H9 (cell line): ENCODE data around the gene GBA2. TPM values are rescaled to one million over a fixed set of nuclear protein-coding genes. Genes with fewer than 3 reads are reported as not detected.

ENCODE experiments used
- DNase-seq: peaks from one replicate; pipeline ENCODE4 v3.0.0-alpha.2; 2017
- H2AFZ ChIP-seq: one replicate; pipeline ENCODE4 v1.6.1; 2013; ENCODE audit warnings: mild to moderate bottlenecking, low read length, control low read depth, moderate library complexity
- H2AK5ac ChIP-seq: 2 replicates; pipeline ENCODE4 v1.6.1; 2013; ENCODE audit warnings: low read length, control low read depth, mixed read lengths; ENCODE audit not compliant: insufficient read length
- H2BK120ac ChIP-seq: one replicate; pipeline ENCODE4 v1.6.1; 2013; ENCODE audit warnings: low read depth, mild to moderate bottlenecking, low read length, control low read depth, inconsistent platforms; ENCODE audit not compliant: poor library complexity, severe bottlenecking
- H2BK12ac ChIP-seq: 2 replicates; pipeline ENCODE4 v1.6.1; 2013; ENCODE audit warnings: low read length, control low read depth, mixed read lengths, low read depth; ENCODE audit not compliant: insufficient read length
- H2BK15ac ChIP-seq: 2 replicates; pipeline ENCODE4 v1.6.1; 2013; ENCODE audit warnings: low read depth, low read length, control low read depth
- H2BK20ac ChIP-seq: one replicate; pipeline ENCODE4 v1.6.1; 2013; ENCODE audit warnings: low read depth, mild to moderate bottlenecking, low read length, control low read depth, inconsistent platforms; ENCODE audit not compliant: poor library complexity, severe bottlenecking
- H2BK5ac ChIP-seq: 2 replicates; pipeline ENCODE4 v1.6.1; 2013; ENCODE audit warnings: low read length, control low read depth, mixed read lengths; ENCODE audit not compliant: insufficient read length
- H3K14ac ChIP-seq: 2 replicates; pipeline ENCODE4 v1.6.1; 2013; ENCODE audit warnings: low read length, control low read depth; ENCODE audit not compliant: insufficient read depth
- H3K18ac ChIP-seq: 2 replicates; pipeline ENCODE4 v1.6.1; 2013; ENCODE audit warnings: low read depth, mild to moderate bottlenecking, mixed read lengths, low read length, control low read depth; ENCODE audit not compliant: insufficient read length
- H3K23ac ChIP-seq: 2 replicates; pipeline ENCODE4 v1.6.1; 2013; ENCODE audit warnings: low read length, control low read depth, mixed read lengths, low read depth; ENCODE audit not compliant: insufficient read length
- H3K23me2 ChIP-seq: 2 replicates; pipeline ENCODE4 v1.6.1; 2013; ENCODE audit warnings: low read depth, mild to moderate bottlenecking, mixed read lengths, low read length, control low read depth; ENCODE audit not compliant: insufficient read length, poor library complexity, severe bottlenecking
- H3K27ac ChIP-seq: 2 replicates; pipeline ENCODE4 v1.5.1; 2013; ENCODE audit warnings: low read length, control low read depth, mixed read lengths, low read depth; ENCODE audit not compliant: insufficient read length
- H3K27me3 ChIP-seq: 2 replicates; pipeline ENCODE4 v1.6.1; 2013; ENCODE audit warnings: low read length, control low read depth, inconsistent platforms; ENCODE audit not compliant: insufficient read depth
- H3K4ac ChIP-seq: 2 replicates; pipeline ENCODE4 v1.6.1; 2013; ENCODE audit warnings: low read depth, mild to moderate bottlenecking, control low read depth, inconsistent platforms, low read length, moderate library complexity
- H3K4me1 ChIP-seq: 2 replicates; pipeline ENCODE4 v1.6.1; 2013; ENCODE audit warnings: low read length, control low read depth, inconsistent platforms; ENCODE audit not compliant: insufficient read depth
- H3K4me2 ChIP-seq: 2 replicates; pipeline ENCODE4 v1.6.1; 2013; ENCODE audit warnings: low read length, control low read depth, mixed read lengths; ENCODE audit not compliant: insufficient read length, insufficient read depth
- H3K56ac ChIP-seq: 2 replicates; pipeline ENCODE4 v1.6.1; 2013; ENCODE audit warnings: low read depth, mild to moderate bottlenecking, mixed read lengths, low read length, control low read depth; ENCODE audit not compliant: insufficient read length
- H3K79me1 ChIP-seq: 2 replicates; pipeline ENCODE4 v1.6.1; 2013; ENCODE audit warnings: low read depth, mild to moderate bottlenecking, moderate library complexity, low read length, control low read depth, inconsistent platforms; ENCODE audit not compliant: insufficient read depth, poor library complexity, severe bottlenecking
- H3K79me2 ChIP-seq: 2 replicates; pipeline ENCODE4 v1.6.1; 2013; ENCODE audit warnings: low read length, control low read depth, inconsistent platforms; ENCODE audit not compliant: insufficient read depth
- H3K9ac ChIP-seq: 2 replicates; pipeline ENCODE4 v1.6.1; 2013; ENCODE audit warnings: low read length, control low read depth, mixed read lengths; ENCODE audit not compliant: insufficient read length; ENCODE audit errors: extremely low read depth
- H3K9me3 ChIP-seq: one replicate; pipeline ENCODE4 v1.6.1; 2013; ENCODE audit warnings: low read depth, low read length, inconsistent platforms; ENCODE audit not compliant: control insufficient read depth
- H3T11ph ChIP-seq: one replicate; pipeline ENCODE4 v1.6.1; 2013; ENCODE audit warnings: mild to moderate bottlenecking, low read length, control low read depth, inconsistent platforms
- H4K20me1 ChIP-seq: one replicate; pipeline ENCODE4 v1.6.1; 2013; ENCODE audit not compliant: control insufficient read depth, insufficient read length, insufficient read depth
- H4K5ac ChIP-seq: 2 replicates; pipeline ENCODE4 v1.6.1; 2013; ENCODE audit warnings: low read depth, mild to moderate bottlenecking, mixed read lengths, low read length, control low read depth; ENCODE audit not compliant: insufficient read length
- H4K8ac ChIP-seq: replicated peaks from 2 replicates; pipeline ENCODE4 v1.6.1; 2013; ENCODE audit warnings: low read length, control low read depth, mixed read lengths, low read depth; ENCODE audit not compliant: insufficient read length
- H4K91ac ChIP-seq: 2 replicates; pipeline ENCODE4 v1.6.1; 2013; ENCODE audit warnings: low read depth, mild to moderate bottlenecking, moderate library complexity, mixed read lengths, low read length, control low read depth; ENCODE audit not compliant: insufficient read length
- H3K27ac Mint-ChIP-seq, 3 experiments: 2 replicates in 2 of 3; 3 replicates in 1 of 3; pipeline ENCODE4 v1.8.0; 2020 to 2021; ENCODE audit warnings: mixed read lengths in 3 of 3, mild to moderate bottlenecking in 1 of 3, moderate library complexity in 1 of 3
- H3K27me3 Mint-ChIP-seq: 2 replicates; pipeline ENCODE4 v1.8.0; 2021; ENCODE audit warnings: low read depth, mild to moderate bottlenecking, moderate library complexity, mixed read lengths
- H3K36me3 Mint-ChIP-seq, 3 experiments: 2 replicates in 2 of 3; 3 replicates in 1 of 3; pipeline ENCODE4 v1.8.0; 2020 to 2021; ENCODE audit warnings: low read depth in 3 of 3, mixed read lengths in 3 of 3; ENCODE audit not compliant: insufficient read depth in 1 of 3
- H3K4me1 Mint-ChIP-seq, 2 experiments: 2 replicates each; pipeline ENCODE4 v1.8.0; 2020; ENCODE audit warnings: mixed read lengths in 2 of 2
- H3K4me3 Mint-ChIP-seq, 2 experiments: 2 replicates in 1 of 2; 3 replicates in 1 of 2; pipeline ENCODE4 v1.8.0; 2020 to 2021; ENCODE audit warnings: mild to moderate bottlenecking in 2 of 2, mixed read lengths in 2 of 2, moderate library complexity in 1 of 2
- H3K9me3 Mint-ChIP-seq, 2 experiments: 2 replicates in 1 of 2; 3 replicates in 1 of 2; pipeline ENCODE4 v1.8.0; 2020; ENCODE audit warnings: mild to moderate bottlenecking in 2 of 2, mixed read lengths in 2 of 2, moderate library complexity in 1 of 2
- WGBS: extraction: QIAGEN DNeasy Blood & Tissue Kit; methylation state at CpG from one replicate; pipeline ENCODE4 v1.1.7; 2013; ENCODE audit warnings: missing lambda C conversion rate, low lambda C conversion rate, mixed read lengths; ENCODE audit not compliant: insufficient read length; ENCODE audit errors: extremely low coverage; 5-methylcytosine and 5-hydroxymethylcytosine counted together
- total RNA-seq: library from RNA; stranded (reverse); gene quantifications from 2 replicates; pipeline ENCODE4 v1.2.1, GENCODE V29; 2021
- TF ChIP-seq, protein P1 (sequence below): fragments of 200-600 bp; sonication (generic); conservative IDR thresholded peaks from 3 replicates; pipeline ENCODE4 v1.8.0; 2021; ENCODE audit warnings: antibody characterized with exemption, mild to moderate bottlenecking

GBA2 gene
- total RNA-seq, 1 experiment from 2014 or later = 103 TPM

DNA sequence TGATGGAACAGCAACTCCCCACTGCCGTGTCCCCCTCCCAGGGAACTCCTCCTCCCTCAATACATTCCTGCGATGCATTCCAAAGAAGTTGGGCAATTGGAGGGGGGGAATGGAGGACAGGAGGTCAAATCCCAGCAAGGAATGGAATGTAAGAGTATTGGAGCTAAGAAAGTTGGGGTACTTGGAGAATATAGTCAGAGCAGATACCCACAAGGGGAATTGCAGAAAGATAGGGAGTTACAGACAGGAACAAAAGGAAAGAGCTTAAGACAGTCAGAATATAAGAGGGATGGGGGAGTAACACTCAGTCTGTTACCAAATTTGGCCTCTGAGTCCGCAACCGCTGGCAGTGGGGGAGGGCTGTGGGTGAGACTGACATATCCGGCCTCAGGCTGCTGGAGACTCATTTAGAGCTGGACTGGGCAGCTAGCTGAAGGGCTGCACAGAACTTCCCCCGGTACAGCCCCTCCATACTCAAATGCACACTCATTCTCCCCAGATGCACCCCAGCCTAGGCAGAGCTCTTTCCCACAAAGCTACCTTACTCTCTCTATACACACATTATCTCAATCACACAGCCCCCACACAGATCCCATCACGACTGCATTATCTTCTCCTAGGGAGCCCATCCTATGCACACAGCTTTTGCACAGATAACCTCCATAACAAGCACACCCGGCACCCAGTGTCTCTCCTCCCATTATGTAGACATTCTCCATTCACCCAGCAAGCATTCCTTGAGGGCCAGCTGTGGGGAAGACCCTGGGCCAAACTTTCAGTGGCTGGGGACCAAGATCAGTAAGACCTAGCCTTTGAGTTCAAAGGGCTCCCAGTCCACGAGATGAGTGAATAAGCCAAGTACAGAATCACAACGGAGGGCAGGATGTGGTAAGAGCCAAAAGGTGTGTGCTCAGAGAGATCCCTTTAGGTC lies 20.7 kb downstream of the GBA2 start:
- no peak overlapping the region for H2AFZ ChIP-seq
- H3K27ac Mint-ChIP-seq = no peak overlapping the region
- H2BK5ac ChIP-seq = peak overlapping the region; percentile 82
- H3K9me3 Mint-ChIP-seq = no peaks in the 10 kb centered on the region
- no peaks in the 10 kb centered on the region for H3K27me3 ChIP-seq
- H3K9ac ChIP-seq = peak overlapping the region; percentile 19
- TF ChIP-seq, protein P1, sequence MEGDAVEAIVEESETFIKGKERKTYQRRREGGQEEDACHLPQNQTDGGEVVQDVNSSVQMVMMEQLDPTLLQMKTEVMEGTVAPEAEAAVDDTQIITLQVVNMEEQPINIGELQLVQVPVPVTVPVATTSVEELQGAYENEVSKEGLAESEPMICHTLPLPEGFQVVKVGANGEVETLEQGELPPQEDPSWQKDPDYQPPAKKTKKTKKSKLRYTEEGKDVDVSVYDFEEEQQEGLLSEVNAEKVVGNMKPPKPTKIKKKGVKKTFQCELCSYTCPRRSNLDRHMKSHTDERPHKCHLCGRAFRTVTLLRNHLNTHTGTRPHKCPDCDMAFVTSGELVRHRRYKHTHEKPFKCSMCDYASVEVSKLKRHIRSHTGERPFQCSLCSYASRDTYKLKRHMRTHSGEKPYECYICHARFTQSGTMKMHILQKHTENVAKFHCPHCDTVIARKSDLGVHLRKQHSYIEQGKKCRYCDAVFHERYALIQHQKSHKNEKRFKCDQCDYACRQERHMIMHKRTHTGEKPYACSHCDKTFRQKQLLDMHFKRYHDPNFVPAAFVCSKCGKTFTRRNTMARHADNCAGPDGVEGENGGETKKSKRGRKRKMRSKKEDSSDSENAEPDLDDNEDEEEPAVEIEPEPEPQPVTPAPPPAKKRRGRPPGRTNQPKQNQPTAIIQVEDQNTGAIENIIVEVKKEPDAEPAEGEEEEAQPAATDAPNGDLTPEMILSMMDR = no peak
- peak overlapping the region; percentile 9 for H3K23ac ChIP-seq
- no peaks in the 10 kb centered on the region for H3K27me3 Mint-ChIP-seq
- peaks cover 25% of the 10 kb centered on the region; the same call in 1 of the 2 replicates for H3K4me1 ChIP-seq
- H4K8ac ChIP-seq = peak overlapping the region; percentile 84
- H3K23me2 ChIP-seq = peaks cover 7% of the 10 kb centered on the region
- no peaks in the 10 kb centered on the region for H4K20me1 ChIP-seq
- no peaks in the 10 kb centered on the region for H3K79me1 ChIP-seq
- H2BK15ac ChIP-seq = no peak overlapping the region
- peaks cover 11 to 12% of the 10 kb centered on the region in 2 experiments for H3K4me1 Mint-ChIP-seq
- no peaks in the 10 kb centered on the region for H3K9me3 ChIP-seq
- peak overlapping the region; percentile 76 for H4K5ac ChIP-seq
- no CpG with 5 or more reads among the region's 10 CpGs for WGBS
- no peak overlapping the region for H2AK5ac ChIP-seq
- H2BK12ac ChIP-seq = peak overlapping the region; percentile 84
- H3K27ac ChIP-seq = peak overlapping the region; percentile 79
- H3K14ac ChIP-seq = peak overlapping the region; percentile 74
- H3K4me3 Mint-ChIP-seq = no peak overlapping the region
- H2BK20ac ChIP-seq = no peak overlapping the region
- H3K4ac ChIP-seq = peak overlapping the region; percentile 92; the same call in 1 of the 2 replicates
- peak overlapping the region; percentile 74 for H3K4me2 ChIP-seq
- H3T11ph ChIP-seq = no peak overlapping the region
- H2BK120ac ChIP-seq = no peak overlapping the region
- H3K18ac ChIP-seq = peak overlapping the region; percentile 86
- H3K79me2 ChIP-seq = peaks cover 6% of the 10 kb centered on the region
- H3K36me3 Mint-ChIP-seq = peaks cover 11 to 26% (median 23%) of the 10 kb centered on the region in 3 experiments; a peak in 6 of 7 replicates
- DNase-seq = peak; percentile 66
- no peak overlapping the region for H4K91ac ChIP-seq
- no peak overlapping the region for H3K56ac ChIP-seq
